Ascending aorta (tissue), 2 donors: ENCODE data around the gene SYDE1. TPM values are rescaled to one million over a fixed set of nuclear protein-coding genes. Genes with fewer than 3 reads are reported as not detected.

Experiments used
- DNase-seq, 2 donors: peaks; one replicate each; pipeline ENCODE4 v3.0.0-alpha.2; 2019; ENCODE audit warnings: low spot score in 2 of 2
- H3K27ac ChIP-seq, 2 donors: fragments of 200-600 bp; sonication (generic); one replicate each; pipeline ENCODE4 v1.5.1; 2016 to 2017; ENCODE audit warnings: mild to moderate bottlenecking in 1 of 2
- H3K27me3 ChIP-seq: fragments of 200-600 bp; sonication (generic); one replicate; pipeline ENCODE4 v1.5.1; 2017
- H3K36me3 ChIP-seq, 2 donors: fragments of 200-600 bp; sonication (generic); one replicate each; pipeline ENCODE4 v1.5.1; 2016
- H3K4me1 ChIP-seq, 2 donors: fragments of 200-600 bp; sonication (generic); one replicate each; pipeline ENCODE4 v1.5.1; 2016 to 2017; ENCODE audit warnings: mild to moderate bottlenecking in 1 of 2
- H3K4me3 ChIP-seq, 2 donors: fragments of 200-600 bp; sonication (generic); one replicate each; pipeline ENCODE4 v1.5.1; 2016 to 2017; ENCODE audit warnings: mild to moderate bottlenecking in 1 of 2
- H3K9me3 ChIP-seq, 2 donors: fragments of 200-600 bp; sonication (generic); one replicate each; pipeline ENCODE4 v1.5.1; 2016
- CTCF ChIP-seq, 3 experiments: fragments of 200-600 bp in 2 of 3; fragments of 450-650 bp in 1 of 3; sonication (generic) in 2 of 3; IDR thresholded peaks; one replicate each; pipeline ENCODE4 v1.5.1; 2016 to 2019; ENCODE audit warnings: antibody characterized with exemption in 3 of 3, mild to moderate bottlenecking in 1 of 3, moderate library complexity in 1 of 3
- intact Hi-C: fragments of 100-400 bp; cut with DNase I; formaldehyde crosslinking; loops from one replicate; pipeline ENCODE4 v1.15.1; 2023
- total RNA-seq: library from RNA; depleted of rRNA; stranded (reverse); fragments of >200 nt; gene quantifications from one replicate; pipeline ENCODE4 v1.1.0, GENCODE V29; 2016

SYDE1 gene
- total RNA-seq, 1 donor from 2014 or later: 104 TPM

GRCh38 chr19:15124572-15125231, 17.5 kb downstream of the SYDE1 start:
- no peaks in the 10 kb centered on the region for H3K9me3 ChIP-seq
- peaks cover 25 to 27% of the 10 kb centered on the region in 2 donors for H3K36me3 ChIP-seq
- TF ChIP-seq CTCF (IDR thresholded peaks at IDR 0.05): no peak
- peak in 1 of 2 donors; percentile 71 for DNase-seq
- H3K4me3 ChIP-seq: peak overlapping the region; percentile 60 to 84
- H3K27ac ChIP-seq: peak overlapping the region; percentile 81 to 89
- intact Hi-C loops: loop anchor here (1.0 to 5.0 kb wide), 4 partner anchors 17 to 328 kb away; partner anchors contain the start of gene SYDE1
- H3K27me3 ChIP-seq: no peaks in the 10 kb centered on the region
- peaks cover 3 to 12% of the 10 kb centered on the region in 2 donors for H3K4me1 ChIP-seq

- Histone ChIP-seq H3K27ac (peak overlapping the region; percentile 81 to 89), H3K9me3 (no peaks in the 10 kb centered on the region), H3K27me3 (no peaks in the 10 kb centered on the region), H3K4me3 (peak overlapping the region; percentile 60 to 84), H3K4me1 (peaks cover 3 to 12% of the 10 kb centered on the region in 2 donors), H3K36me3 (peaks cover 17 to 19% of the 10 kb centered on the region in 2 donors)
- intact Hi-C loops: loop anchor here (1.0 to 5.0 kb wide), 4 partner anchors 18 to 327 kb away; partner anchors contain the start of gene SYDE1
- DNase-seq: peak; percentile 95 to 99
- TF ChIP-seq CTCF (IDR thresholded peaks at IDR 0.05): no peak
Measured at GRCh38 chr19:15125232-15126067, 18.2 kb downstream of the SYDE1 start.

- Histone ChIP-seq H3K27me3 (no peaks in the 10 kb centered on the region), H3K4me1 (peaks cover 3 to 12% of the 10 kb centered on the region in 2 donors), H3K36me3 (peaks cover 8 to 11% of the 10 kb centered on the region in 2 donors), H3K9me3 (no peaks in the 10 kb centered on the region), H3K27ac (peak overlapping the region in 1 of 2 donors; percentile 89), H3K4me3 (peak overlapping the region; percentile 60 to 84)
- intact Hi-C loops: loop anchor here (5.0 kb wide), 2 partner anchors 126 to 326 kb away; no protein-coding TSS in a partner anchor
- TF ChIP-seq CTCF (IDR thresholded peaks at IDR 0.05): no peak
- DNase-seq: peak in 1 of 2 donors; percentile 5
Measured at GRCh38 chr19:15126131-15126910, 19.1 kb downstream of the SYDE1 start.

GRCh38 chr19:15128162-15128770, 21.1 kb downstream of the SYDE1 start:
- no peaks in the 10 kb centered on the region for H3K27me3 ChIP-seq
- no peak overlapping the region for H3K4me3 ChIP-seq
- H3K27ac ChIP-seq: no peak overlapping the region
- H3K9me3 ChIP-seq: no peaks in the 10 kb centered on the region
- no peak for TF ChIP-seq CTCF (IDR thresholded peaks at IDR 0.05)
- intact Hi-C loops: loop anchor here (5.0 kb wide), 2 partner anchors 124 to 324 kb away; no protein-coding TSS in a partner anchor
- peaks cover 3 to 12% of the 10 kb centered on the region in 2 donors for H3K4me1 ChIP-seq
- H3K36me3 ChIP-seq: no peaks in the 10 kb centered on the region
- DNase-seq: peak in 1 of 2 donors; percentile 5
